Activated CD4-positive, alpha-beta T cell treated with anti-CD3 and anti-CD28 coated beads for 48 hours (primary cell): ENCODE measurements around the gene MYO1E.
"Not testable (repeated sequence)": the region's sequence is repeated elsewhere in the genome, so short reads cannot be mapped to it uniquely, and the experiment has no call there.

Experiments used
- DNase-seq: peaks from one replicate; pipeline ENCODE4 v3.0.0-alpha.2; 2020

Gene MYO1E

GRCh38 chr15:59185725-59186124 is 186.9 kb downstream of the MYO1E start:
- DNase-seq = no peak

GRCh38 chr15:59180945-59181600 is 191.6 kb downstream of the MYO1E start:
- DNase-seq = no peak

GRCh38 chr15:59179717-59180116 is 193.0 kb downstream of the MYO1E start:
- no peak for DNase-seq

DNA sequence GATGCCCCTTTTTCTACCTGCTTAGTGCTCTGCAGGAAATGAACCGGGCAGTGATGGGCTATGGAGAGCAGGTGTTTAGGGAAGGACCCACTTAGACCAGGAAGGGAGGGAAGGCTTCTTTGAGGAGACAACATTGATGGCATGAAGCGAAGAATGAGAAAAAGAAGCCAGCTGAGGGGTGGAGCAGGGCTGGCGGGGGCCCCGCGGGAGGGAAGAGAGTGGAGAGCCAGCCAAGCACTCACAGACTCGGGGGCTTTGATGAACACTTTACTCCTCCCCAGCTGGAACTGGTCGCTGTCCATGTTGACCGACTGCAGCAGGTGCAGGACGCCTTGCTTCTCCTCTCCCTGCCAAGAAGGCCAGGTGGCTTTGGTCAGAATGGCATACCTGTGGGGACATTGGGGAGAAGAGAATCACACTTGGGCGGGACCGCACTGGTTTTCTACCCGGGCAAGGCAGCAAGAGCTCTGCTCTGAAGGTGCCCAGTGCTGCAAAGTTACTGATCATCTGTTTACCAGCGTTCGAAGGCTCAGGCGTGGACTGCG is 194.4 kb downstream of the MYO1E start:
- no peak for DNase-seq

DNA sequence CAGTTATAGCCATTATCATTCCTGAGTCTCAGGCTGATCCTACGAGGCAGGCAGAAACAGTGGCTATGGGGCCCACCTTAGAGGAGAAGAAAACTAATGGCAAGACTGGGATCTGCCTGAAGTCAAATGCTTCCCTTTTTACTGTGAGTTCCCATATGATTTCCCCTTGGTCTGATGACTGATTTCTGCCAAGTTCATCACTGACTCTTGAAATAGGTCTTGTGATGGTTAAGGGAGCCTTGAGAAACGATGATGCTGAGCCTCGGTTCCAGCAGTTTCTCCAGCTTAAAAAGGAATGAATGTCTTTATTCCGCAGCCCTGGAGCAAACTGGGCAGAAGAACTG is 195.4 kb downstream of the MYO1E start:
- no peak for DNase-seq

GRCh38 chr15:59176653-59177316 is 195.9 kb downstream of the MYO1E start:
- DNase-seq = no peak

GRCh38 chr15:59174835-59175831 is 197.5 kb downstream of the MYO1E start:
- peak; percentile 68 for DNase-seq

DNA sequence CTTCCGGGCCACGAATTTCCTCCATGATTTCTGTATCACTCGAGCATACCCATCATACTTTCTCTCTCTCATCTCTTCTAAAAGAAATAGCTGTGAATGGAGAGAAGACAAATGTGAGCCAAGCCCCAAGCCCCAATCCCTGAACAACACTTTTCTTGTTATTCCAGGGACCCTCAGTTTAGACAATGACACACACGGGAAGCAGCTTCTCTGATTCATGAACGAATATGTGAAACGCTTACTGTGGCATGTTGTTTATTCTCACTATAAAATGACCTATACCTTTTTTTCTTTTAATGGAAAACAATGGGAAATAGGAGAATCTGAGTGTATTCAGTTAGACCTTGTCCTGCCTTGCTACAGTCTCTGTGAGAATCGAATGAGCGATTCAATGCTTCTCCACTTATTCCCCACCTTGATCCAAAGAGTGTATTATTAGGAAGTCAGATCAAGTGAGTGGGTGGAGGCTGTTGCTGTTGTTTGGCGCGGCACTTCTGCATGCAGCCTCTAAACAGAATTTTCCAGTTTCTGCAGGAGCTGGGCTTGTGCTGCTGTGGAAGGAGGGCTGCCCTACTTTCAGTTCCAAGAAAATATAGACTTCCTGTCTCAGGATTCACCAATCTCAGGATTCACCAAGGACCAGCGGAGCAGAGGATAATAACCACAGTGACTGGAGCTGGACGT is 198.4 kb downstream of the MYO1E start:
- DNase-seq = no peak

- DNase-seq = no peak
These were observed 199.5 kb downstream of the MYO1E start for GRCh38 chr15:59173194-59173593.

DNA sequence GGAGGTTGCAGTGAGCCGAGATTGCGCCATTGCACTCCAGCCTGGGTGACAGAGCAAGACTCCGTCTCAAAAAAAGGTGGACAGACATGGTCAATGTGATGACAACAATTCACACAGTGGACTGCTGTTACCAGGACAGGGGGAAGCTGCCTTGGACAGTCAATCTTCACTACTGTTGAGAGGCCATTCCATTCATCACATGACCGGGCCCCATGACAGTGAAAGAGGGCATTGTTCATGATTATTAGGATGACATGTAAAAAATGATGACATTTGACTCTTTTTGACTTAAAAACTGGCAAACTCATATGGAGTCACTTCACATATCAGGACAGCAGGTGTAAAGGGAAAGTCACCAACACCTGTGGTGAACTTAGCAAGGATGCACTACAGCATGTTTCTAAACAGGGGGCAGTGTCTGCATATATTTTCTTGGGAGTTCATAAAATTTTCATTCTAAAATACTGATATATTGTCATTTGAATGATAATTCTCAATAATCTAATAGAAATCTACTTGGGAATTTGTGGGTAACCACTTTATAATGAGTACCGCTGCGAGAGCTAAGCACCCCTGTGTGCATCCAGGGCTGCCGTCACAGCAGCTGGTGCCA is 200.3 kb downstream of the MYO1E start:
- no peak for DNase-seq

DNA sequence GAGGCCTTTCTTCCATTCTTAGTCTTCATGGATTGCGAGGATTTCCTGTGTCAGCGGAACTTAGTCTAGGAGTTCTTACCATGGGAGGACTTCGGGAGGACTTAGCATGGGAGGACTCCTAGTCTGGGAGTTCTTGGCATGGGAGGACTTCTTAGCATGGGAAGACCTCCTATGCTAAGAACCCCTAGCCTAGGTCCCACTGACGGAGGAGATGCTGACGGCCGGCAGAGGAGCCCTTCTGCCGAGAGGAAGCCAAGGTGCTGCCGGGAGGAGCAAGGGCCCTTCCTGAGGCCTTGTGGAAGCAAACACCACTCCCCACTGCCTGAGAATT is 201.6 kb downstream of the MYO1E start:
- no peak for DNase-seq

GRCh38 chr15:59170295-59171066 is 202.2 kb downstream of the MYO1E start:
- no peak for DNase-seq

DNA sequence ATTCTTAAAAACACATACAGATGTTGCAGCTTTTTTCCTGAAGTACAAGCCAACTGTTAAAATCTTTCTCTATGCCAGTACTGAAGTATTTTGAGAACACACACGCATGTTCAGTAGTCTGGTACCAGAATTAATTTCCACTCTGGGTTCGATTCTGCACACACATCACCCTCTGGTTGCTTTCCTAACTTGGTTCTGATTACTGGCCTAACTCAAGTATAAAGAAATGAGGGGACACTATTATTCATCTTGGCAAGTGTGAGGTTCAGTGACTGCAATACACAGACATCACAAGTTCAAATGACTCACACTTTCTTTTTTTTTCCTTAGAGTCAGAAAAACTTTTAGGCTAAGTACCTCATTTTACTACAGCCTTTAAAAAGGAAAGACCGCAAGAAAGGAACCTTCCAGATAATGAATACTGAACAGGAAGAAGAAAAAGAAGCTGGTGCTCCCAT is 203.4 kb downstream of the MYO1E start:
- DNase-seq = no peak

GRCh38 chr15:59168536-59168935 is 204.1 kb downstream of the MYO1E start:
- no peak for DNase-seq

DNA sequence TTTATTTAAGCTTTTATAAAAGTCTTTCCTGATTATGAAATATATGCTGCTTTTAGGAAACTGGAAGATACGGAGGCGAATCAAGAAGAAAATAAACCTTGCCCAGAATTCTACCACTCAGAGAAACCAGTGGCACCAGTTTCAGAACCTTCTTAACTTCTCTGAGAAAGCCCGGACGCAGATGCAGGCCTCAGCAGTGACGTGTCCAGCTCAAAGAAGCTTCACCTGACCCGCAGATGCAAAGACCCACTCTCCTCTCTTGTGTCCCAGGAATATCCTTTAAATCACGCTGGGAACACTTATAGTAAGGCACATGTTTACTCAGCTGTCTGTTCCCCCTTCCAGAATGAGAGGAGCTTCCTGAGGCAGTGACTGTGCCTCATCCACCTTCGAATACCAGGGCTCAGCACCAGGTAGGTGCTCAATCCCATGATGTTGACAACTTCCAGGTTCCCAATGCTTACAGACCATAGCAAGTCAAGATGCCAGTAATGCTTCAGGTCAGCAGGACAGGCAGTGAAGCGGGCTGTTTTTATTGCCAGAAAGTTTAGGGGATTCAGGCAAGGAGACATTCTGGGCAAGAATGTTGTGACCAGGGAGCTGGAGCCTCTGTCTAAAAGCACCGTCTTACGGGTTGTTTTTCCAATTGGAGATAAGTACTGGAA is 205.9 kb downstream of the MYO1E start:
- no peak for DNase-seq

DNA sequence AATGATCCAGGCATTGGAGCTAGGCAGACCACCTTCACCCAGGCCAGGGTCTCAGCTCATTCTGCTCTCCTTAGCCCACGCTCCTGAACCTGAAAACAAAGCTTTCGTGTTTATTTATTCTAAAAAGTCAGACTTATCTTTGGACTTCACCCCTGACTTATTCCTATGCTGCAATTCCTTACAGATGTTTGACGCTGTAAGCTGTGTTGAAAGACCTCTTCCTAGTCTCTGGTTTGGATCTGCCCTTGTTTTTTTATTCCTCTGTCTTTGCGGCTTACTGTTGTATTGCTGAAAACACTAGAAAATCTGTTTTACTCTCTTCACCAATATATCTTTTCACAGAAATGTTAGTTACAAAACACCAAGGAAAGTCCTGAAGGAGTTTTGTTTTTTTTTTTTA is 206.5 kb downstream of the MYO1E start:
- no peak for DNase-seq

- DNase-seq = no peak
These were observed 206.9 kb downstream of the MYO1E start for GRCh38 chr15:59165726-59166125.

DNA sequence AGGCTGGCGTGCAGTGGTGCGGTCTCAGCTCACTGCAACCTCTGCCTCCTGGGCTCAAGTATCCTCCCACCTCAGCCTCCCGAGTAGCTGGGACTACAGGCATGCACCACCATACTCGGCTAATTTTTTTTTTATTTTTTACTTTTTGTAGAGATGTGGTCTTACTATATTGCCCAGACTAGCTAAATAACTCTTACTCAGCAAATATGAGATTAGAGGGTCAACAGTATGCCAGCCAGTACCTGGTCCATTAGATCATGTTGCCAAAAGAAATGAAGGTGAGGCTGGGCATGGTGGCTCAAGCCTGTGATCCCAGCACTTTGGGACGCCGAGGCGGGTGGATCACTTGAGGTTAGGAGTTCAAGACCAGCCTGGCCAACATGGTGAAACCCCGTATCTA is 210.6 kb downstream of the MYO1E start:
- not testable (repeated sequence) for DNase-seq

DNA sequence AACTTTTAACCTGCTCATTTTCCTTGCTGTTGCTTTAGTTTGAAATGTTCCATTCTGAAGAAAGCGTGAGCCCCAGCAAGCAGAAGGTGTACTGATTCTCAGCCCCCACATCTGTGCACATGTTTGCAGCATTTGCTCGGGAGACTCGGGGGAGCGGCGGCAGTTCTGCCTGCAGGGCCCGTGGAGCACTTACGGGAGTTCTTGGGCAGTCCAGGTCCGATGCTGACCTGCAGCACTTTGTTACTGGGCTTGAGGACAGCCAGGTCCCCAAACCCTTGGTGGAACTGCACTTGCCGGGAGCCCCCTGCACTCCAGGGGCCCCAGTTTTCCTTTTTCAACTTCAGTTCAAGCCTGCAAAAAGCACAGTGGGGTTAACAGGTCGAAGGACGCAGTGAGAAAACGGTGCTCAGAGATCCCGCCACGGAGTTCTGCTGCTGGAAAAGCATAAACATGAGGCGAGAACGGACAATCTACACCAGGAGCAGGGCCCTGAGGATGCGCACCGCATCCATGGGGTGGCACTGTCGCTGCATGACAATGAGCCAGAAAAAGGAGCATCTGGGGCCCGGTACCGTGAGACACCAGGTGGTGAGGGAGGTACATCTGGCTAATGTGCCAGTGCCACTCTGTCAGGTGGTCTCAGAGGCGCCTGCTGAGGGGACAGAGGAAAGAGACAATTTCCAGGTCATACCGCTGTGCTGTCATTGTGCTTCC is 211.6 kb downstream of the MYO1E start:
- DNase-seq = peak; percentile 44

GRCh38 chr15:59159210-59159609 is 213.5 kb downstream of the MYO1E start:
- DNase-seq = no peak
